ENCODE results near the gene PLCL1.
"Not testable (repeated sequence)": the region's sequence is repeated elsewhere in the genome, so short reads cannot be mapped to it uniquely, and the experiment has no call there.

PLCL1 gene

GRCh38 chr2:198196556-198196955, 392.2 kb downstream of the PLCL1 start:
- not testable (repeated sequence) for DNase-seq
